ENCODE data around the gene KRT82. TPM values are rescaled to one million over a fixed set of nuclear protein-coding genes. Genes with fewer than 3 reads are reported as not detected.

The KRT82 gene
- total RNA-seq, 1 donor from 2014 or later, result not detected

- H3K9me3 Mint-ChIP-seq (ENCODE audit: low read depth), result no peaks in the 10 kb centered on the region
- H3K4me1 Mint-ChIP-seq (ENCODE audit: low read depth), result peaks cover 20% of the 10 kb centered on the region
- H3K27me3 Mint-ChIP-seq, result peaks cover 21% of the 10 kb centered on the region
- no peak for DNase-seq (ENCODE audit: low spot score, unreplicated experiment)
- H3K4me3 Mint-ChIP-seq (ENCODE audit: low read depth), result no peak overlapping the region
- H3K36me3 Mint-ChIP-seq (ENCODE audit: insufficient read depth), result no peaks in the 10 kb centered on the region
- TF ChIP-seq CTCF (IDR thresholded peaks at IDR 0.05; ENCODE audit: unreplicated experiment), result no peak
- peak overlapping the region; percentile 44 for H3K27ac Mint-ChIP-seq
These were observed 35.3 kb upstream of the KRT82 start for GRCh38 chr12:52441320-52441911.

- no peak for DNase-seq (ENCODE audit: low spot score, unreplicated experiment)
- H3K27ac Mint-ChIP-seq, result peak overlapping the region; percentile 22
These were observed 34.7 kb upstream of the KRT82 start for GRCh38 chr12:52440821-52441319.

DNA sequence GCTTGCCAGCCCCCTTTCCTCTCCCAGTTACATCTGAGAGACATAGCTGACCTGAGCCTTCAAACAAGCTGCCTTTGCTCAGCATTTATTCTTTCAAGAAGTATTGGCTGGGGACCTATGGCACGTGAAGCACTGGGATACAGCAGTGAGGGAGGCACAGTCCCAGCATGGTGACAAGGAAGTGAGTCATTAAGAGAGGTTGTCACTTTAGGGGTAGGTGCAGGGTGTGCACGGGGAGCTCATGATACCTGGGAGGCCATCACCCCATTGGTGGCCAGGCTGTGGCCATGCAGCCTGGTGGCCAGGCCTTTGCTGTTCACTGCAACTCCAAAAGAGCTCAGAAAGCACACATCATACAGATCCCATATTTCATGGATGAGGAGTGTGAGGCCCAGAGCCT lies 33.7 kb upstream of the KRT82 start:
- Mint-ChIP-seq H3K27ac (no peak overlapping the region), H3K27me3 (peaks cover 16% of the 10 kb centered on the region), H3K4me3 (ENCODE audit: low read depth) (no peak overlapping the region), H3K9me3 (ENCODE audit: low read depth) (no peaks in the 10 kb centered on the region), H3K4me1 (ENCODE audit: low read depth) (peaks cover 23% of the 10 kb centered on the region), H3K36me3 (ENCODE audit: insufficient read depth) (no peaks in the 10 kb centered on the region)
- TF ChIP-seq CTCF (IDR thresholded peaks at IDR 0.05; ENCODE audit: unreplicated experiment), result no peak
- DNase-seq (ENCODE audit: low spot score, unreplicated experiment), result no peak

More at GRCh38 chr12:52440821-52441319, 34.7 kb upstream of the KRT82 start:
- Mint-ChIP-seq H3K4me3 (ENCODE audit: low read depth) (no peak overlapping the region), H3K4me1 (ENCODE audit: low read depth) (peaks cover 23% of the 10 kb centered on the region), H3K9me3 (ENCODE audit: low read depth) (no peaks in the 10 kb centered on the region), H3K27me3 (peaks cover 16% of the 10 kb centered on the region), H3K36me3 (ENCODE audit: insufficient read depth) (no peaks in the 10 kb centered on the region)
- no peak for TF ChIP-seq CTCF (IDR thresholded peaks at IDR 0.05; ENCODE audit: unreplicated experiment)

DNA sequence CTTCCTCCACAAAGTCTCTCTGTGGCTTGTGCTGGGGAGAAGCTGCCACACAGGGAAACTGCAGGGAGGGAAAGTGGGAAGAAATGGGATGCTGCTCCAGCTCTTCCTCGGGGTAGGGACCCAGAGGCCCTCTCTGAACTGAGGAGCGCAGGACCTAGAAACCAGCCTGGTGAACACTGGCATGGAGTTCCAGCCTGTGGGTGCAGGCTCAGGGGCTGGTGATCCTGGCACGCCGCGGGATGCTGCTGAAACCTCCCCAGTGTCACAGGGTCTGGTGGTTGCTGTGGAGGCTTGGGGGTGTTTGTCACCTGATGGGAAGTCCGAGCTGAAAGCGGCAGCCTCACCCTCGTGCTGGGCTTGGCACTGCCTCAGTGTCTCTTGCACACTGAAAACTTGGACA lies 33.3 kb upstream of the KRT82 start:
- no peak overlapping the region for H3K4me3 Mint-ChIP-seq (ENCODE audit: low read depth)
- DNase-seq (ENCODE audit: low spot score, unreplicated experiment), result no peak
- H3K27ac Mint-ChIP-seq, result no peak overlapping the region
- peaks cover 23% of the 10 kb centered on the region for H3K4me1 Mint-ChIP-seq (ENCODE audit: low read depth)
- TF ChIP-seq CTCF (IDR thresholded peaks at IDR 0.05; ENCODE audit: unreplicated experiment), result no peak
- H3K27me3 Mint-ChIP-seq, result peaks cover 16% of the 10 kb centered on the region
- H3K36me3 Mint-ChIP-seq (ENCODE audit: insufficient read depth), result no peaks in the 10 kb centered on the region
- no peaks in the 10 kb centered on the region for H3K9me3 Mint-ChIP-seq (ENCODE audit: low read depth)

- no peak for DNase-seq (ENCODE audit: low spot score, unreplicated experiment)
- H3K27ac Mint-ChIP-seq, result no peak overlapping the region
- no peaks in the 10 kb centered on the region for H3K9me3 Mint-ChIP-seq (ENCODE audit: low read depth)
- H3K4me1 Mint-ChIP-seq (ENCODE audit: low read depth), result peaks cover 23% of the 10 kb centered on the region
- no peaks in the 10 kb centered on the region for H3K36me3 Mint-ChIP-seq (ENCODE audit: insufficient read depth)
- no peak overlapping the region for H3K4me3 Mint-ChIP-seq (ENCODE audit: low read depth)
- TF ChIP-seq CTCF (IDR thresholded peaks at IDR 0.05; ENCODE audit: unreplicated experiment), result no peak
- peaks cover 16% of the 10 kb centered on the region for H3K27me3 Mint-ChIP-seq
These were observed 32.5 kb upstream of the KRT82 start for GRCh38 chr12:52438305-52439301.
